Measurements from ENCODE around the gene UBE2G2.

UBE2G2 gene

GRCh38 chr21:44779417-44780136 lies 22.0 kb downstream of the UBE2G2 start:
- Histone ChIP-seq H3K4me3 (ENCODE audit: low read depth in 1 of 2, low read length in 2 of 2) (no peak overlapping the region), H3K4me1 (ENCODE audit: insufficient read depth, low read length) (peaks cover 6% of the 10 kb centered on the region), H3K27ac (ENCODE audit: low read depth, low read length) (no peak overlapping the region), H3K27me3 (ENCODE audit: control insufficient read depth in 1 of 2, insufficient read depth in 2 of 2, low read length in 2 of 2) (no peaks in the 10 kb centered on the region), H3K36me3 (ENCODE audit: insufficient read depth, low read length) (peaks cover 17% of the 10 kb centered on the region), H3K9me3 (ENCODE audit: low read length) (no peaks in the 10 kb centered on the region), H3K9ac (ENCODE audit: low read length) (no peak overlapping the region)

- H3K27ac ChIP-seq (ENCODE audit: low read depth, low read length) = no peak overlapping the region
- H3K4me3 ChIP-seq (ENCODE audit: low read depth in 1 of 2, low read length in 2 of 2) = no peak overlapping the region
- no peaks in the 10 kb centered on the region for H3K9me3 ChIP-seq (ENCODE audit: low read length)
- H3K4me1 ChIP-seq (ENCODE audit: insufficient read depth, low read length) = peaks cover 6% of the 10 kb centered on the region
- H3K9ac ChIP-seq (ENCODE audit: low read length) = no peak overlapping the region
- peaks cover 20% of the 10 kb centered on the region for H3K36me3 ChIP-seq (ENCODE audit: insufficient read depth, low read length)
- no peaks in the 10 kb centered on the region for H3K27me3 ChIP-seq (ENCODE audit: control insufficient read depth in 1 of 2, insufficient read depth in 2 of 2, low read length in 2 of 2)
Observed at GRCh38 chr21:44778983-44779382, 22.6 kb downstream of the UBE2G2 start.

- Histone ChIP-seq H3K36me3 (ENCODE audit: insufficient read depth, low read length) (peaks cover 25% of the 10 kb centered on the region), H3K27ac (ENCODE audit: low read depth, low read length) (no peak overlapping the region), H3K9ac (ENCODE audit: low read length) (no peak overlapping the region), H3K4me1 (ENCODE audit: insufficient read depth, low read length) (peaks cover 6% of the 10 kb centered on the region), H3K4me3 (ENCODE audit: low read depth in 1 of 2, low read length in 2 of 2) (no peak overlapping the region), H3K27me3 (ENCODE audit: control insufficient read depth in 1 of 2, insufficient read depth in 2 of 2, low read length in 2 of 2) (no peaks in the 10 kb centered on the region), H3K9me3 (ENCODE audit: low read length) (no peaks in the 10 kb centered on the region)
Observed at GRCh38 chr21:44778499-44778911, 23.1 kb downstream of the UBE2G2 start.

- Histone ChIP-seq H3K27me3 (ENCODE audit: control insufficient read depth in 1 of 2, insufficient read depth in 2 of 2, low read length in 2 of 2) (no peaks in the 10 kb centered on the region), H3K27ac (ENCODE audit: low read depth, low read length) (no peak overlapping the region), H3K36me3 (ENCODE audit: insufficient read depth, low read length) (peaks cover 29% of the 10 kb centered on the region)
Observed at GRCh38 chr21:44778094-44778493, 23.5 kb downstream of the UBE2G2 start.

GRCh38 chr21:44774972-44775371 lies 26.6 kb downstream of the UBE2G2 start:
- Histone ChIP-seq H3K27ac (ENCODE audit: low read depth, low read length) (no peak overlapping the region), H3K4me3 (ENCODE audit: low read depth in 1 of 2, low read length in 2 of 2) (no peak overlapping the region), H3K4me1 (ENCODE audit: insufficient read depth, low read length) (peaks cover under 1% of the 10 kb centered on the region), H3K27me3 (ENCODE audit: control insufficient read depth in 1 of 2, insufficient read depth in 2 of 2, low read length in 2 of 2) (no peaks in the 10 kb centered on the region), H3K36me3 (ENCODE audit: insufficient read depth, low read length) (peaks cover 59% of the 10 kb centered on the region), H3K9me3 (ENCODE audit: low read length) (no peaks in the 10 kb centered on the region), H3K9ac (ENCODE audit: low read length) (no peak overlapping the region)

More at GRCh38 chr21:44778094-44778493, 23.5 kb downstream of the UBE2G2 start:
- Histone ChIP-seq H3K9me3 (ENCODE audit: low read length) (no peaks in the 10 kb centered on the region), H3K4me3 (ENCODE audit: low read depth in 1 of 2, low read length in 2 of 2) (no peak overlapping the region), H3K9ac (ENCODE audit: low read length) (no peak overlapping the region), H3K4me1 (ENCODE audit: insufficient read depth, low read length) (peaks cover 6% of the 10 kb centered on the region)

- no peaks in the 10 kb centered on the region for H3K27me3 ChIP-seq (ENCODE audit: control insufficient read depth in 1 of 2, insufficient read depth in 2 of 2, low read length in 2 of 2)
- H3K36me3 ChIP-seq (ENCODE audit: insufficient read depth, low read length) = peaks cover 65% of the 10 kb centered on the region
- no peak overlapping the region for H3K27ac ChIP-seq (ENCODE audit: low read depth, low read length)
- no peak overlapping the region for H3K9ac ChIP-seq (ENCODE audit: low read length)
- no peaks in the 10 kb centered on the region for H3K9me3 ChIP-seq (ENCODE audit: low read length)
- H3K4me3 ChIP-seq (ENCODE audit: low read depth in 1 of 2, low read length in 2 of 2) = no peak overlapping the region
- no peaks in the 10 kb centered on the region for H3K4me1 ChIP-seq (ENCODE audit: insufficient read depth, low read length)
Observed at GRCh38 chr21:44773291-44773932, 28.2 kb downstream of the UBE2G2 start.

- H3K4me3 ChIP-seq (ENCODE audit: low read depth in 1 of 2, low read length in 2 of 2) = no peak overlapping the region
- peaks cover 5% of the 10 kb centered on the region for H3K4me1 ChIP-seq (ENCODE audit: insufficient read depth, low read length)
- H3K36me3 ChIP-seq (ENCODE audit: insufficient read depth, low read length) = peaks cover 62% of the 10 kb centered on the region
- H3K27me3 ChIP-seq (ENCODE audit: control insufficient read depth in 1 of 2, insufficient read depth in 2 of 2, low read length in 2 of 2) = no peaks in the 10 kb centered on the region
- no peaks in the 10 kb centered on the region for H3K9me3 ChIP-seq (ENCODE audit: low read length)
- no peak overlapping the region for H3K9ac ChIP-seq (ENCODE audit: low read length)
- no peak overlapping the region for H3K27ac ChIP-seq (ENCODE audit: low read depth, low read length)
Observed at GRCh38 chr21:44771896-44772525, 29.6 kb downstream of the UBE2G2 start.

GRCh38 chr21:44767834-44768831 lies 33.5 kb downstream of the UBE2G2 start:
- Histone ChIP-seq H3K27me3 (ENCODE audit: control insufficient read depth in 1 of 2, insufficient read depth in 2 of 2, low read length in 2 of 2) (no peaks in the 10 kb centered on the region), H3K27ac (ENCODE audit: low read depth, low read length) (no peak overlapping the region), H3K4me1 (ENCODE audit: insufficient read depth, low read length) (peaks cover 7% of the 10 kb centered on the region), H3K9me3 (ENCODE audit: low read length) (no peaks in the 10 kb centered on the region), H3K36me3 (ENCODE audit: insufficient read depth, low read length) (peaks cover 36% of the 10 kb centered on the region), H3K9ac (ENCODE audit: low read length) (no peak overlapping the region), H3K4me3 (ENCODE audit: low read depth in 1 of 2, low read length in 2 of 2) (no peak overlapping the region)

- no peaks in the 10 kb centered on the region for H3K27me3 ChIP-seq (ENCODE audit: control insufficient read depth in 1 of 2, insufficient read depth in 2 of 2, low read length in 2 of 2)
- no peaks in the 10 kb centered on the region for H3K9me3 ChIP-seq (ENCODE audit: low read length)
- H3K4me3 ChIP-seq (ENCODE audit: low read depth in 1 of 2, low read length in 2 of 2) = no peak overlapping the region
- H3K27ac ChIP-seq (ENCODE audit: low read depth, low read length) = no peak overlapping the region
- H3K4me1 ChIP-seq (ENCODE audit: insufficient read depth, low read length) = peaks cover 7% of the 10 kb centered on the region
- peaks cover 24% of the 10 kb centered on the region for H3K36me3 ChIP-seq (ENCODE audit: insufficient read depth, low read length)
- H3K9ac ChIP-seq (ENCODE audit: low read length) = no peak overlapping the region
Observed at GRCh38 chr21:44766818-44767354, 34.7 kb downstream of the UBE2G2 start.

GRCh38 chr21:44766014-44766817 lies 35.4 kb downstream of the UBE2G2 start:
- Histone ChIP-seq H3K36me3 (ENCODE audit: insufficient read depth, low read length) (peaks cover 18% of the 10 kb centered on the region), H3K4me1 (ENCODE audit: insufficient read depth, low read length) (peaks cover 7% of the 10 kb centered on the region), H3K9me3 (ENCODE audit: low read length) (no peaks in the 10 kb centered on the region), H3K27me3 (ENCODE audit: control insufficient read depth in 1 of 2, insufficient read depth in 2 of 2, low read length in 2 of 2) (no peaks in the 10 kb centered on the region), H3K4me3 (ENCODE audit: low read depth in 1 of 2, low read length in 2 of 2) (no peak overlapping the region), H3K9ac (ENCODE audit: low read length) (no peak overlapping the region), H3K27ac (ENCODE audit: low read depth, low read length) (no peak overlapping the region)

Data from muscle layer of colon (tissue), 2 donors.